ENCODE measurements around the gene OXLD1.

The OXLD1 gene

DNA sequence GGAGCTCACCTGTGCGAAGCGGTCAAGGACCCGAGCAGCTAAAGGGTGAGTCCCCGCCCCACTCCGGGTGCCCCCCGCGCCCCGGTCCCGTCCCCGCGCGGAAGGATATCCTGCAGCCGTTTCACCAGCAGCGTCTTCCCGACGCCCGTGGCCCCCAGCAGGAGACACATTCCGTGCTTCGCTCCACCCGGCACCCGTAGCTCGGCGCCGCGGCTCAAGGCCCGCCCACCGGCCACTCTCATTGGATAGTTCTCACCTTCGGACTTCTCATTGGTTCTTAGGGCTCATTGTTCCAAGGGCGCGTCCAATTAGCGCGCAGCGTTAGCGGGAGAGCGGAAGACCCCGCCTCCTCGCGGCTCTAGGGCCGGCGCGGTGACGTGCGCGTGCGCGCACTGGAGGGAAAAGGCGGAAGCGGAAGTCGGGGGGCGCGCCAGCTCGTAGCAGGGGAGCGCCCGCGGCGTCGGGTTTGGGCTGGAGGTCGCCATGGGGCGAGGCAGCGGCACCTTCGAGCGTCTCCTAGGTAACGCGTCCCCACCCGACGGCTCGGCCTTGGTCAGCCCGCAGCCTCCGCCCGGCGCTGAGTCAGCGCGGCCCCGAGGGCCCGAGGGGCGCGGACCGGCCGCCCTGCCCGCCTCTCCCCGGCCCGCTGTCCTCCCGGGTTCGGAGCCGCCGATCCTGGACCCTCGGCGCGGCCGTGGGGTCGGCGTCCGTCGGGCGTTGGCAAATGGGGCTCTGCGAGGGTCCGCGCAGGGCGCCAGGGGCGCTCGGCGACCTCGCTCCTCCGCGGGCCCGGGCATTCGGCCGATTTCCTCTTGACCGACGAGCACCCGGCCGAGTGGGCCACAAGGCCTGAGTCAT, 17.4 kb upstream of the OXLD1 start, which contains the start of the genes ARL16 and HGS:
Gene ARL16, minus strand, starts transcription at position 214 of the 858 bp plus-strand sequence. Its CDS starts 44 bp downstream, at position 170.
Gene HGS, plus strand, starts transcription at position 428 of the 858 bp plus-strand sequence. Its CDS starts 56 bp downstream, at position 484.
- peak within 1 kb of the TSS; percentile 99 for H3K4me3 ChIP-seq (ENCODE audit: control insufficient read depth, low read depth, low read length)
- DNase-seq (ENCODE audit: low read depth): peak; percentile 97
- TF ChIP-seq, protein P1, sequence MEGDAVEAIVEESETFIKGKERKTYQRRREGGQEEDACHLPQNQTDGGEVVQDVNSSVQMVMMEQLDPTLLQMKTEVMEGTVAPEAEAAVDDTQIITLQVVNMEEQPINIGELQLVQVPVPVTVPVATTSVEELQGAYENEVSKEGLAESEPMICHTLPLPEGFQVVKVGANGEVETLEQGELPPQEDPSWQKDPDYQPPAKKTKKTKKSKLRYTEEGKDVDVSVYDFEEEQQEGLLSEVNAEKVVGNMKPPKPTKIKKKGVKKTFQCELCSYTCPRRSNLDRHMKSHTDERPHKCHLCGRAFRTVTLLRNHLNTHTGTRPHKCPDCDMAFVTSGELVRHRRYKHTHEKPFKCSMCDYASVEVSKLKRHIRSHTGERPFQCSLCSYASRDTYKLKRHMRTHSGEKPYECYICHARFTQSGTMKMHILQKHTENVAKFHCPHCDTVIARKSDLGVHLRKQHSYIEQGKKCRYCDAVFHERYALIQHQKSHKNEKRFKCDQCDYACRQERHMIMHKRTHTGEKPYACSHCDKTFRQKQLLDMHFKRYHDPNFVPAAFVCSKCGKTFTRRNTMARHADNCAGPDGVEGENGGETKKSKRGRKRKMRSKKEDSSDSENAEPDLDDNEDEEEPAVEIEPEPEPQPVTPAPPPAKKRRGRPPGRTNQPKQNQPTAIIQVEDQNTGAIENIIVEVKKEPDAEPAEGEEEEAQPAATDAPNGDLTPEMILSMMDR (IDR thresholded peaks at IDR 0.05; ENCODE audit: control insufficient read depth, insufficient read depth, low read depth, low read length, missing control alignments): no peak

DNA sequence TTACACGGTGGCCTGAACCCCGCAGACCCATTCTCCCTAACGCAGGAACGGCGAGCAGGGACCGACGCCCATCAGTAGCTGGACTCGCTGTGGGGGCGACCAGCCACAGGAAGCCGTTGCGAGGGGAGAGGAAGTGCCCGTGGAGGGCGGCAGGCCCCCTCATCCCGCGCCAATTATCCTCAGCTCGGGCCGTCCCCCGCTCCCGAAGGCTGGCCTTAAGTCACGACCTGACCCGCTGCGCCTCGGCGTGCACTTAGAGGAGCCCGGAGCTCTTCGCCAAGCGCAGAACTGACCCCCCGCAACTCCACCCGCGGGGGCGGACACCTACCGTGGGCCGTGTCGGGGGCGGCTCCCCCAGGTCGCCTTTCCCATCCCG, 16.8 kb upstream of the OXLD1 start:
- DNase-seq (ENCODE audit: low read depth): no peak
- peak overlapping the region; percentile 99 for H3K4me3 ChIP-seq (ENCODE audit: control insufficient read depth, low read depth, low read length)
- TF ChIP-seq, protein P1 (IDR thresholded peaks at IDR 0.05; ENCODE audit: control insufficient read depth, insufficient read depth, low read depth, low read length, missing control alignments): no peak

DNA sequence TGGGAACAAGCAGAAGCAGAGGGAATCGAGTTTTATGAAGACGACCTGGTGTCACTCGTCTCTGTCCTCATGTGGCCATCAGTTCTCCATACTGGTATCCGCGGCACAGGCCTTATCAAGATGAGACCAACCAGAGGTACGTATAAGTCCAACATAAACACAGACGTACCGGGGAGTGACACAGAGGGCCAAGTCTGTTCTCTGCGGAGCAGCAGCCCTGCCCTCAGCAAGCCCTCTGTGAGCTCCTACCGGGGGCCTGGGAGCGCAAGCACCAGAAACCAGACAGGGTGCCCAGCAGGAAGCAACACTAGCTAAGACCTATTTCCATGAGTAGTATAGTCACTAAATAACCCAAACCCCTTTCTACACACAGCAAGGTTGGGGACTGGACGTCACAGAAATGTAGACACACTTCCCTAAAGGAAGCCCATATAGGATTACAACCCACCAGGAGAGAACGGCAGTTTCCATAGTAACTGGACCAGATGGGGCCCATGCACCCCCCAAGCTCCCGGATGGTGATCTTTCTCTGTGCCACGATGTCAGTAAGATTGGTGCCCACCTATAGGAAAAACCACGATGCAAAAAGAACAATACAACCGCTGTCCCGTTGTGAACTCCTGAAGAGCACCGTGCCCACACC, 16.3 kb upstream of the OXLD1 start:
- TF ChIP-seq, protein P1 (IDR thresholded peaks at IDR 0.05; ENCODE audit: control insufficient read depth, insufficient read depth, low read depth, low read length, missing control alignments): no peak
- peak overlapping the region; percentile 99 for H3K4me3 ChIP-seq (ENCODE audit: control insufficient read depth, low read depth, low read length)
- DNase-seq (ENCODE audit: low read depth): no peak

DNA sequence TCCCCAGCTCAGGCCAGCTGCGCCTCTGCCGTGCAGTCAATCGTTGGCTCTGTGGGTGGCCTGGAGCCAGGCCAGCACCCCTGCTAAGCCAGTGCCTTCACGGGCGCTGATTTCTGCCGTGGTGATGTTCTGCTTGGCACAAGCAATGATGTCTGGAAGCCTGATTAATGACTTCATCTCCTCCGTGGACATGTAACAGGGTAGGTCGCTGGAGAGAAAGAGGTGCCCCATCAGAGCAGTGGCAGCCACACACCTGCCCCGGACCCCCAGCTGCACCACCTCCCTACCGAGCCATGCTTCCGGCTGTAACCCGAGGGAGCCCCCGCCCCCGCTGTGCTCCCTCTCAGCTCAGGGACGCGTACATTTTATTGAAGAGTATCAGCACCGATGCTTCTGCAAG, 15.3 kb upstream of the OXLD1 start:
- no peak for DNase-seq (ENCODE audit: low read depth)
- TF ChIP-seq, protein P1 (IDR thresholded peaks at IDR 0.05; ENCODE audit: control insufficient read depth, insufficient read depth, low read depth, low read length, missing control alignments): no peak
- no peak overlapping the region for H3K4me3 ChIP-seq (ENCODE audit: control insufficient read depth, low read depth, low read length)

DNA sequence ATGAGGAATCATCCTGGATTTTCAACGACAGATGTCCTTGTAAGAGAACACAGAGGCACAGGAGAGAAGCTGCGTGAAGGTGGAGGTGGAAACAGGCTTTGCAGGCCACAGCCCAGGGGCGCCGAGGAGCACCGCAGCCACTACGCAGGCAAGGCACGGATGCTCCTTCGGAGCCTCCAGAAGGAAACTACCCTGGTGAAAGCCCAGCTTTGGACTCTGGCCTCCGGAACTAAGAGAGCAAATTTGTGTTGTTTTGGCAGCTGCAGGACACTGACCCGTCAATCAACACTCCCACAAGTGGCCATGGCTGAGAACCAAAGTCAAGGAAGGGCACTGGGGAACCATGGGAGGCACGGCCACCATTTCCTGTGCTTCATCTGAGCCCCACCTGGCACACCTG, 13.7 kb upstream of the OXLD1 start:
- H3K4me3 ChIP-seq (ENCODE audit: control insufficient read depth, low read depth, low read length): no peak overlapping the region
- TF ChIP-seq, protein P1 (IDR thresholded peaks at IDR 0.05; ENCODE audit: control insufficient read depth, insufficient read depth, low read depth, low read length, missing control alignments): no peak
- no peak for DNase-seq (ENCODE audit: low read depth)

DNA sequence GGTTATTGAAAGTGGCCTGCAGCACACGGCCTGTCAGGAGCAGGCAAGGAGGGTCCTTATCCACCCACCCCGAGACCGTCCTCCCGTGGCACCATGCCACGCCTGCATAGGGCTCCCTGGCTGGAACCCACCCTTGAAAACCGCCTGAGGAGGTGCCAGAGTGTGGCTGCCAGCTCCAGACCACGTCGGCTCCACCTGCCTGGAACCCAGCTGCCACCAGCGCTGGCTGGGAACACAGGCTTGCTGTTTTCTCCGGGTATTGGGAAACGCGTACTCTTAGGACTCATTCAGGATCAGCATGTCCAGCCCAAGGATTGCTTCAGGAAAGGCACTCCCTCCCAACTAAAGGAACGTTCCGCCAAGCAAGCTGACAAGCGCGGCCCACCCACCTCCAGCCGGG, 10.5 kb upstream of the OXLD1 start:
- H3K4me3 ChIP-seq (ENCODE audit: control insufficient read depth, low read depth, low read length): no peak overlapping the region
- no peak for DNase-seq (ENCODE audit: low read depth)
- TF ChIP-seq, protein P1 (IDR thresholded peaks at IDR 0.05; ENCODE audit: control insufficient read depth, insufficient read depth, low read depth, low read length, missing control alignments): no peak
